Measurements from ENCODE around the gene PPP1R12B.
A peak's percentile ranks its signal among the peaks of the same experiment; 100 is the strongest.
"Not testable (repeated sequence)": the region's sequence is repeated elsewhere in the genome, so short reads cannot be mapped to it uniquely, and the experiment has no call there.

The PPP1R12B gene

GRCh38 chr1:202493112-202493511 is 144.6 kb downstream of the PPP1R12B start:
- not testable (repeated sequence) for DNase-seq

- no peak for DNase-seq
Observed at GRCh38 chr1:202498542-202498941, 150.0 kb downstream of the PPP1R12B start.

GRCh38 chr1:202499997-202500396 is 151.5 kb downstream of the PPP1R12B start:
- not testable (repeated sequence) for DNase-seq

- peak; percentile 25 for DNase-seq
Observed at GRCh38 chr1:202501281-202501680, 152.8 kb downstream of the PPP1R12B start.

GRCh38 chr1:202505356-202505755 is 156.9 kb downstream of the PPP1R12B start:
- DNase-seq = no peak

- DNase-seq = not testable (repeated sequence)
Observed at GRCh38 chr1:202505880-202506575, 157.5 kb downstream of the PPP1R12B start.

GRCh38 chr1:202508863-202509262 is 160.4 kb downstream of the PPP1R12B start:
- not testable (repeated sequence) for DNase-seq

GRCh38 chr1:202513875-202514274 is 165.4 kb downstream of the PPP1R12B start:
- not testable (repeated sequence) for DNase-seq

- DNase-seq = no peak
Observed at GRCh38 chr1:202516434-202516877, 168.0 kb downstream of the PPP1R12B start.

- DNase-seq = not testable (repeated sequence)
Observed at GRCh38 chr1:202517146-202517545, 168.6 kb downstream of the PPP1R12B start.

GRCh38 chr1:202518180-202518579 is 169.7 kb downstream of the PPP1R12B start:
- not testable (repeated sequence) for DNase-seq

GRCh38 chr1:202518905-202519304 is 170.4 kb downstream of the PPP1R12B start:
- DNase-seq = not testable (repeated sequence)

- not testable (repeated sequence) for DNase-seq
Observed at GRCh38 chr1:202520129-202520856, 171.8 kb downstream of the PPP1R12B start.

- DNase-seq = not testable (repeated sequence)
Observed at GRCh38 chr1:202520857-202521216, 172.3 kb downstream of the PPP1R12B start.

GRCh38 chr1:202521484-202521883 is 173.0 kb downstream of the PPP1R12B start:
- DNase-seq = not testable (repeated sequence)

- no peak for DNase-seq
Observed at GRCh38 chr1:202521886-202522285, 173.4 kb downstream of the PPP1R12B start.

- DNase-seq = not testable (repeated sequence)
Observed at GRCh38 chr1:202526056-202526455, 177.6 kb downstream of the PPP1R12B start.

GRCh38 chr1:202528096-202528722 is 179.7 kb downstream of the PPP1R12B start:
- not testable (repeated sequence) for DNase-seq

- DNase-seq = not testable (repeated sequence)
Observed at GRCh38 chr1:202530686-202531085, 182.2 kb downstream of the PPP1R12B start.

GRCh38 chr1:202531472-202531811 is 182.9 kb downstream of the PPP1R12B start:
- no peak for DNase-seq

GRCh38 chr1:202531812-202532616 is 183.5 kb downstream of the PPP1R12B start:
- DNase-seq = not testable (repeated sequence)

GRCh38 chr1:202539166-202539574 is 190.7 kb downstream of the PPP1R12B start:
- not testable (repeated sequence) for DNase-seq

GRCh38 chr1:202539583-202539982 is 191.1 kb downstream of the PPP1R12B start:
- DNase-seq = not testable (repeated sequence)

Measured in COR-L47 (cell line).